ENCODE measurements around the gene KLHL11. TPM values are rescaled to one million over a fixed set of nuclear protein-coding genes. Genes with fewer than 3 reads are reported as not detected.
"Not testable (repeated sequence)": the region's sequence is repeated elsewhere in the genome, so short reads cannot be mapped to it uniquely, and the experiment has no call there.

The KLHL11 gene
- total RNA-seq, 2 donors from 2014 or later, result 13.3 to 15.9 TPM

- peaks cover 10% of the 10 kb centered on the region for H3K9me3 ChIP-seq (ENCODE audit: control insufficient read depth, low read length)
- WGBS, 2 experiments (ENCODE audit: insufficient coverage in 1 of 2, insufficient read length in 1 of 2), result 91 to 93% methylated on average over 6 of the region's 6 CpGs
- H3K9ac ChIP-seq (ENCODE audit: extremely low read depth, low read length, poor library complexity, severe bottlenecking), result no peak overlapping the region
- no peak overlapping the region for H3K27ac ChIP-seq (ENCODE audit: low read depth, low read length)
- no peaks in the 10 kb centered on the region for H3K27me3 ChIP-seq (ENCODE audit: control insufficient read depth, insufficient read depth, low read length, poor library complexity, severe bottlenecking)
- H3K4me3 Mint-ChIP-seq, result no peak overlapping the region
- no peak for DNase-seq
- H3K9me3 Mint-ChIP-seq, result no peaks in the 10 kb centered on the region
- H3K27ac Mint-ChIP-seq, result peak overlapping the region; percentile 6
- H3K36me3 Mint-ChIP-seq (ENCODE audit: low read depth), result peaks cover 82% of the 10 kb centered on the region
- no peaks in the 10 kb centered on the region for H3K27me3 Mint-ChIP-seq (ENCODE audit: insufficient read depth)
- H3K4me1 Mint-ChIP-seq, result no peaks in the 10 kb centered on the region
- no peaks in the 10 kb centered on the region for H3K4me1 ChIP-seq (ENCODE audit: control insufficient read depth, insufficient read depth, low read length)
- no peak for TF ChIP-seq CTCF (conservative IDR thresholded peaks at IDR 0.05)
- H3K4me3 ChIP-seq (ENCODE audit: low read length), result no peak overlapping the region
- peaks cover 88% of the 10 kb centered on the region for H3K36me3 ChIP-seq (ENCODE audit: control insufficient read depth, insufficient read depth, low read length)
Measured at GRCh38 chr17:41882756-41883155, 17.5 kb upstream of the KLHL11 start.

GRCh38 chr17:41880130-41880529, 14.9 kb upstream of the KLHL11 start:
- WGBS, 2 experiments (ENCODE audit: insufficient coverage in 1 of 2, insufficient read length in 1 of 2), result 97 to 100% methylated on average over 2 to 4 of the region's 4 CpGs
- Mint-ChIP-seq H3K4me1 (no peaks in the 10 kb centered on the region), H3K9me3 (peaks cover 18% of the 10 kb centered on the region), H3K27me3 (ENCODE audit: insufficient read depth) (no peaks in the 10 kb centered on the region), H3K36me3 (ENCODE audit: low read depth) (peaks cover 83% of the 10 kb centered on the region), H3K4me3 (no peak overlapping the region), H3K27ac (no peak overlapping the region)
- Histone ChIP-seq H3K27ac (ENCODE audit: low read depth, low read length) (no peak overlapping the region), H3K36me3 (ENCODE audit: control insufficient read depth, insufficient read depth, low read length) (peaks cover 69% of the 10 kb centered on the region), H3K4me3 (ENCODE audit: low read length) (no peak overlapping the region), H3K9me3 (ENCODE audit: control insufficient read depth, low read length) (peaks cover 11% of the 10 kb centered on the region), H3K4me1 (ENCODE audit: control insufficient read depth, insufficient read depth, low read length) (no peaks in the 10 kb centered on the region), H3K9ac (ENCODE audit: extremely low read depth, low read length, poor library complexity, severe bottlenecking) (no peak overlapping the region), H3K27me3 (ENCODE audit: control insufficient read depth, insufficient read depth, low read length, poor library complexity, severe bottlenecking) (no peaks in the 10 kb centered on the region)
- DNase-seq, result no peak
- no peak for TF ChIP-seq CTCF (conservative IDR thresholded peaks at IDR 0.05)

GRCh38 chr17:41874293-41874670, 9.1 kb upstream of the KLHL11 start:
- peaks cover 14% of the 10 kb centered on the region for H3K9me3 ChIP-seq (ENCODE audit: control insufficient read depth, low read length)
- H3K4me1 ChIP-seq (ENCODE audit: control insufficient read depth, insufficient read depth, low read length); H3K27ac ChIP-seq (ENCODE audit: low read depth, low read length); H3K4me3 Mint-ChIP-seq; DNase-seq; H3K27me3 ChIP-seq (ENCODE audit: control insufficient read depth, insufficient read depth, low read length, poor library complexity, severe bottlenecking); H3K27me3 Mint-ChIP-seq (ENCODE audit: insufficient read depth); H3K4me3 ChIP-seq (ENCODE audit: low read length); H3K4me1 Mint-ChIP-seq; H3K27ac Mint-ChIP-seq; H3K9ac ChIP-seq (ENCODE audit: extremely low read depth, low read length, poor library complexity, severe bottlenecking): not testable (repeated sequence)
- H3K36me3 ChIP-seq (ENCODE audit: control insufficient read depth, insufficient read depth, low read length), result peaks cover 76% of the 10 kb centered on the region
- H3K9me3 Mint-ChIP-seq, result peaks cover 23% of the 10 kb centered on the region
- WGBS, 2 experiments (ENCODE audit: insufficient coverage in 1 of 2, insufficient read length in 1 of 2), result 94 to 96% methylated on average over 5 to 7 of the region's 9 CpGs
- peaks cover 91% of the 10 kb centered on the region for H3K36me3 Mint-ChIP-seq (ENCODE audit: low read depth)
